ENCODE results near the gene CA9.

Gene CA9

GRCh38 chr9:35703906-35704672, 30.4 kb downstream of the CA9 start:
- no peak for TF ChIP-seq EP300 (IDR thresholded peaks at IDR 0.05; ENCODE audit: borderline replicate concordance)
- TF ChIP-seq CEBPB (IDR thresholded peaks at IDR 0.05): no peak
- TF ChIP-seq EGR1 (IDR thresholded peaks at IDR 0.05): no peak
- no peak for TF ChIP-seq REST (IDR thresholded peaks at IDR 0.05; ENCODE audit: low read depth)
- no peak for TF ChIP-seq CREB1 (IDR thresholded peaks at IDR 0.05; ENCODE audit: low read depth)
- TF ChIP-seq RAD21 (IDR thresholded peaks at IDR 0.05; ENCODE audit: low read depth): no peak
- TF ChIP-seq TEAD4 (IDR thresholded peaks at IDR 0.05): no peak
- TF ChIP-seq USF1 (IDR thresholded peaks at IDR 0.05): no peak
- TF ChIP-seq TAF1 (IDR thresholded peaks at IDR 0.05; ENCODE audit: low read depth): no peak
- no peak for TF ChIP-seq FOXM1 (IDR thresholded peaks at IDR 0.05; ENCODE audit: borderline replicate concordance, low read depth)
- no peak for TF ChIP-seq NFIC (IDR thresholded peaks at IDR 0.05)
- no peak for TF ChIP-seq ZBTB7A (IDR thresholded peaks at IDR 0.05; ENCODE audit: low read depth)
- no peak for TF ChIP-seq TCF12 (IDR thresholded peaks at IDR 0.05; ENCODE audit: low read depth)
- TF ChIP-seq YY1 (IDR thresholded peaks at IDR 0.05; ENCODE audit: low read depth): no peak
- no peak for TF ChIP-seq MAX (IDR thresholded peaks at IDR 0.05)

DNA sequence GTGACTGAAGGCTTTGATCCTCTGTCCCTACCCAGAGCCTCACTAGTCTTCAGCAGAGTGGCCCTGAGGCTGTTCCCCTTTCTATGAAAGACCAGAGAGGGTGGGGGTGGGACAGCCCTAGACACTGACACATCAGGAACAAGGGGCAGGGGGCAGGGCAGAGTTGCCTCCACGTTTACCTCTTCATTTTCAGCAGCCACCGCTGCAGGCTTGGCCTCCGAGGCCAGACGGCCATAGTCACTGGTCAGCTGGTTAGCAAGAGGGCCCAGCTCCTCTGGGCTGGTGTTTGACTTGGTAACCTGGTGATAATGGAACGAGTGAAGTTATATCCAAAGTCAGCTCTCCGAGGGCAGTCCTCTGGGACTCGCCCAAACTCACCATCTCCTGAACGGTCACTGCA, 31.6 kb downstream of the CA9 start:
- TF ChIP-seq ZBTB7A (IDR thresholded peaks at IDR 0.05; ENCODE audit: low read depth) (no peak), REST (IDR thresholded peaks at IDR 0.05; ENCODE audit: low read depth) (no peak), RAD21 (IDR thresholded peaks at IDR 0.05; ENCODE audit: low read depth) (no peak)

DNA sequence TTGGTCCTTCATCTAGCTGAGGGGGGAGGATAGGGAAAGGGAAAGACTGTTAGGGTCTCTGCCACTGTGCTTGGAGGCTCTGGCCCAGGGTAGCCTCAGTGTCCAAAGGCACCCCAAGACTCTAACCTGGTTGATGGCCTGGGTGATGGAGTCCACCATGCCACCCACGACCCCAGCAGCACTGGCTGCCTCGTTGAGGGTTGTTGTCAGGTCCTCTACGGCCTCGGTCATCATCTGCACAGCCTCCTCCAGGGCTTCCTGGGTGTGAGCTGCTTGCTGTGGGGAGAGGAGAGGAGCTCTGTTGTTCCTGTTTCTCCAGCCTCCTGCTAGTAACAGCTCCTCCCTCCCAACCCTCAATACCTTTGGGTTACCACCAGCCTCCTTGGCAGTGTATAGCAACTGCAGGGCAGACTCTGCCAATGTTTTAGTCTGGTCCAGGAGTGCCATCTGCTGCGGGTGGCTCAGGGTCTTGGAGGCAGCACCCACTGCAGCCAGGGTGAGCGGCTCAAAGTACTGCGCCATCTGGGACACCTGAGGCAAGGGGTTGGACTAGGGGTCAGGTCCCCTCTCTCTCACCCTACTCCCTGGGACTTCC, 32.2 kb downstream of the CA9 start:
- no peak for TF ChIP-seq EGR1 (IDR thresholded peaks at IDR 0.05)
- TF ChIP-seq NFIC (IDR thresholded peaks at IDR 0.05): no peak
- TF ChIP-seq TAF1 (IDR thresholded peaks at IDR 0.05; ENCODE audit: low read depth): no peak
- no peak for TF ChIP-seq FOXM1 (IDR thresholded peaks at IDR 0.05; ENCODE audit: borderline replicate concordance, low read depth)
- TF ChIP-seq TEAD4 (IDR thresholded peaks at IDR 0.05): no peak
- no peak for TF ChIP-seq ZBTB7A (IDR thresholded peaks at IDR 0.05; ENCODE audit: low read depth)
- TF ChIP-seq RAD21 (IDR thresholded peaks at IDR 0.05; ENCODE audit: low read depth): no peak
- no peak for TF ChIP-seq CREB1 (IDR thresholded peaks at IDR 0.05; ENCODE audit: low read depth)
- no peak for TF ChIP-seq USF1 (IDR thresholded peaks at IDR 0.05)
- no peak for TF ChIP-seq MAX (IDR thresholded peaks at IDR 0.05)
- TF ChIP-seq TCF12 (IDR thresholded peaks at IDR 0.05; ENCODE audit: low read depth): no peak
- TF ChIP-seq CEBPB (IDR thresholded peaks at IDR 0.05): no peak
- no peak for TF ChIP-seq EP300 (IDR thresholded peaks at IDR 0.05; ENCODE audit: borderline replicate concordance)
- TF ChIP-seq REST (IDR thresholded peaks at IDR 0.05; ENCODE audit: low read depth): no peak
- TF ChIP-seq YY1 (IDR thresholded peaks at IDR 0.05; ENCODE audit: low read depth): no peak

DNA sequence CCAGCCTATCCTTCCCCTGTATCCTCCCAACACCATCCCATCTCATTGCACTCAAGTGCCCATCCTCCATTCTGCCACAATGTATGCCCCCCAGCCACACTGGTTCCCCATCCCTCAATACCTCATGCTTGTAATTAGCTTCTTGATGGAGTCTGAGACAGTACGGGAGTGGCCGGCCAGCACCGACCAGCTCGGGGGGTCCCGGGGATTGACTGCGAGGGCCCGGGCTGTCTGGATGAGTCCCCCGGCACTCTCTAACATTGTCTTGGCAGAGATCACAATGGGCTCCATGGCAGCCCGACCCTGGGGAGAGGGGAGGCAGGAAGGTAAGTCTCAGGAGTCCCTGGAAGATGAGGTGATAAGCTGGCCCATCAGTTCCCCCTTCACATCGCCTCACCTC, 33.2 kb downstream of the CA9 start:
- TF ChIP-seq USF1 (IDR thresholded peaks at IDR 0.05): no peak
- TF ChIP-seq EGR1 (IDR thresholded peaks at IDR 0.05): no peak
- TF ChIP-seq CREB1 (IDR thresholded peaks at IDR 0.05; ENCODE audit: low read depth): no peak
- TF ChIP-seq REST (IDR thresholded peaks at IDR 0.05; ENCODE audit: low read depth): no peak
- no peak for TF ChIP-seq RAD21 (IDR thresholded peaks at IDR 0.05; ENCODE audit: low read depth)
